ENCODE results near the gene ARFGEF2.
"Not testable (repeated sequence)": the region's sequence is repeated elsewhere in the genome, so short reads cannot be mapped to it uniquely, and the experiment has no call there.

The ARFGEF2 gene

DNA sequence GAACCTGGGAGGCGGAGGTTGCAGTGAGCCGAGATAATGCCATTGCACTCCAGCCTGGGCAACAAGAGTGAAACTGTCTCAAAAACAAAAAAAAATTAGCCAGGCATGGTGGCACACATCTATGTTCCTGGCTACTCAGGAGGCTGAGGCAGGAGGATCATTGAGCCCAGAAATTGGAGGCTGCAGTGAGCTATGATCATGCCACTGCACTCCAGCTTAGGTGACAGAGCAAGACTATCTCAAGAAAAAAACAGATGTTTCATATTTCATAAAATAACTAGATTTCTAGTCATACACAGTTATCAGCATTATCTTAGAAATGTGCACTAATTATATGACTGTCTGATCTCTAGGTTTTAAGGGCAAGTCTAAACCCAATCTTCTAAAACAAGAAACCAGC, 106.7 kb downstream of the ARFGEF2 start:
- H3K4me1 ChIP-seq (ENCODE audit: insufficient read depth, low read length); H3K4me3 ChIP-seq (ENCODE audit: low read length); H3K9ac ChIP-seq (ENCODE audit: low read depth, low read length); H3K9me3 ChIP-seq (ENCODE audit: insufficient read depth, low read depth, low read length); H3K27ac ChIP-seq (ENCODE audit: low read depth, low read length); H3K27me3 ChIP-seq (ENCODE audit: insufficient read depth, low read length): not testable (repeated sequence)
- peaks cover 82% of the 10 kb centered on the region for H3K36me3 ChIP-seq (ENCODE audit: insufficient read depth, low read length)
- 96% methylated on average over 2 of the region's 2 CpGs for WGBS

DNA sequence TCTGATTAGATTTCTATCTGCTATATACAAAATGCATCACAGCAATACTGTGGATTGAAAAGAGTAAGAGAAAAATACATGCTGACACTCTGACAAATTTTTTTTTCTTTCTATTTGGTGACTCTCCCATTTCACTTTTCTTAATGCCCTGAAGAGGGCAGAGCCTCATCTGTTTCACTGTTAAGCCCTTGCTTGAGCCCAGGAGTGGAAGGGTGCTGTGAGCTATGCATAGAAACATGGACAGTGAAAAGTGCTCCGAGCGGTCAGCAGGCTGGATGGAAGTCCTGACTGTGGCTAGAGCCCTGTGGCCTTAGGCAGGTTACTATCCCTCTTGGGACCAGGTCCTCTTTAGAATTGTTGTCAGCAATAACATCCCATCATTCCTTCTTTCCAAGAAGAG, 107.2 kb downstream of the ARFGEF2 start:
- WGBS: 91% methylated on average over 2 of the region's 2 CpGs
- no peak overlapping the region for H3K27ac ChIP-seq (ENCODE audit: low read depth, low read length)
- H3K27me3 ChIP-seq (ENCODE audit: insufficient read depth, low read length): no peaks in the 10 kb centered on the region
- peaks cover 85% of the 10 kb centered on the region for H3K36me3 ChIP-seq (ENCODE audit: insufficient read depth, low read length)
- H3K4me3 ChIP-seq (ENCODE audit: low read length): no peak overlapping the region
- no peaks in the 10 kb centered on the region for H3K9me3 ChIP-seq (ENCODE audit: insufficient read depth, low read depth, low read length)
- H3K4me1 ChIP-seq (ENCODE audit: insufficient read depth, low read length): no peaks in the 10 kb centered on the region
- H3K9ac ChIP-seq (ENCODE audit: low read depth, low read length): no peak overlapping the region

DNA sequence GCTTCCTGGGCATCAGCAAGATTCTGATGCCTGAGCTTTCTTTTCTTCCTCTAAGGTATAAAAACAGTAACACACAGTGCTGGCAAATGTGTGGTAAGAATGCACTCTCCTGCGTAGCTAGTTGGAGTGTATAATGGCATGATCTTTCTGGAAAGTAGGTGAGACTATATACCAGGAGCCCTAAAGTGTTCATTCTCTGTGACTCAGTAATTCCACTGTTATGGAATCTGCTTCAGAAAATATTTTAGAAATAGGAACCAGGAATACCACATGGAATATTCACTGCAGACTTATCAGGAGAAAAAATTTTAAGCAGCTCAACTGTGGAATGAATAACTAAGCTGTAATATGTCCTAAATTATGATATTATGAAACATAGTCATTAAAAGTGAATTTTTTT, 107.7 kb downstream of the ARFGEF2 start:
- Histone ChIP-seq H3K36me3 (ENCODE audit: insufficient read depth, low read length) (peaks cover 85% of the 10 kb centered on the region), H3K9me3 (ENCODE audit: insufficient read depth, low read depth, low read length) (no peaks in the 10 kb centered on the region), H3K4me1 (ENCODE audit: insufficient read depth, low read length) (no peaks in the 10 kb centered on the region), H3K4me3 (ENCODE audit: low read length) (no peak overlapping the region), H3K27ac (ENCODE audit: low read depth, low read length) (no peak overlapping the region), H3K27me3 (ENCODE audit: insufficient read depth, low read length) (no peaks in the 10 kb centered on the region), H3K9ac (ENCODE audit: low read depth, low read length) (no peak overlapping the region)
- 100% methylated on average over 1 of the region's 1 CpG for WGBS

DNA sequence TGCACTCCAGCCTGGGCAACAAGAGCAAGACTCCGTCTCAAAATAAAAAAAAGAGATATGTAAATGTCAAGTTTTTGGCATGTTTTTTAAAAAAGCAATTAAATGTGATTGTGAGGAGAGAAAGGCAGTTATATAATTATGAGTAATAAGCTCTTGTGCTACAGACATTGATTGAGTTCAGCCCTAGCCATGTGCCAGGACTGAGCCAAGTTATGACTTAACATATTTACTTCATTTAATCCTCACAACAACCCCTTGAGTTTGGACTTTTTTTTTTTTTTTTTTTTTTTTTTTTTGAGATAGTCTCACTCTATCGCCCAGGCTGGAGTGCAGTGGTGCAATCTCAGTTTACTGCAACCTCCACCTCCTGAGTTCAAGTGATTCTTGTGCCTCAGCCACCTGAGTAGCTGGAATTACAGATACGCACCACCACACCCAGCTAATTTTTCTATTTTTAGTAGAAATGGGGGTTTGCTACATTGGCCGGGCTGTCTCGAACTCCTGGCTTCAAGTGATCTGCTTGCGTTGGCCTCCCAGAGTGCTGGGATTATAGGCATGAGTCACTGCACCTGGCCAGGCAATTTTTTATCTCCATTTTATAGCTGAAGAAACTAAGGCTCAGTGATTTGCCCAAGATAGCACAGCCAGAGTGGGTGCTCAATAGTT, 109.6 kb downstream of the ARFGEF2 start:
- Histone ChIP-seq H3K9me3 (ENCODE audit: insufficient read depth, low read depth, low read length) (no peaks in the 10 kb centered on the region), H3K4me3 (ENCODE audit: low read length) (no peak overlapping the region), H3K27ac (ENCODE audit: low read depth, low read length) (no peak overlapping the region), H3K9ac (ENCODE audit: low read depth, low read length) (no peak overlapping the region), H3K4me1 (ENCODE audit: insufficient read depth, low read length) (peaks cover 7% of the 10 kb centered on the region), H3K27me3 (ENCODE audit: insufficient read depth, low read length) (no peaks in the 10 kb centered on the region), H3K36me3 (ENCODE audit: insufficient read depth, low read length) (peaks cover 85% of the 10 kb centered on the region)
- WGBS: 99% methylated on average over 5 of the region's 6 CpGs

DNA sequence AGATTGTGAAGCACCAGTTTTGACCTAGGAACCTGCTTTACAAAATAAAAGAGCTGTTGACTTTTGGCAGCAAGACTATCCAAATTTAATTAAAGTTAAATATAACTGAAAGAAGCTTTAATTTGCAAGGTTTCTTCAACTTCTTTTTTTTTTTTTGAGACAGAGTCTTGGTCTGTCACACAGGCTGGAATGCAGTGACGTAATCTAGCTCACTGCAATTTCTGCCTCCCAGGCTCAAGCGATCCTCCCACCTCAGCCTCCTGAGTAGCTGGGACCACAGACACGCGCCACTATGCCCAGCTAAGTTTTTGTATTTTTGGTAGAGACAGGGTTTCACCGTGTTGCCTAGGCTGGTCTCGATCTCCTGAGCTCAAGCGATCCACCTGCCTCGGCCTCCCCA, 110.9 kb downstream of the ARFGEF2 start:
- Histone ChIP-seq H3K9ac (ENCODE audit: low read depth, low read length) (no peak overlapping the region), H3K27me3 (ENCODE audit: insufficient read depth, low read length) (no peaks in the 10 kb centered on the region), H3K9me3 (ENCODE audit: insufficient read depth, low read depth, low read length) (no peaks in the 10 kb centered on the region), H3K36me3 (ENCODE audit: insufficient read depth, low read length) (peaks cover 73% of the 10 kb centered on the region), H3K27ac (ENCODE audit: low read depth, low read length) (no peak overlapping the region), H3K4me3 (ENCODE audit: low read length) (no peak overlapping the region), H3K4me1 (ENCODE audit: insufficient read depth, low read length) (peaks cover 7% of the 10 kb centered on the region)
- WGBS: 96% methylated on average over 8 of the region's 8 CpGs

DNA sequence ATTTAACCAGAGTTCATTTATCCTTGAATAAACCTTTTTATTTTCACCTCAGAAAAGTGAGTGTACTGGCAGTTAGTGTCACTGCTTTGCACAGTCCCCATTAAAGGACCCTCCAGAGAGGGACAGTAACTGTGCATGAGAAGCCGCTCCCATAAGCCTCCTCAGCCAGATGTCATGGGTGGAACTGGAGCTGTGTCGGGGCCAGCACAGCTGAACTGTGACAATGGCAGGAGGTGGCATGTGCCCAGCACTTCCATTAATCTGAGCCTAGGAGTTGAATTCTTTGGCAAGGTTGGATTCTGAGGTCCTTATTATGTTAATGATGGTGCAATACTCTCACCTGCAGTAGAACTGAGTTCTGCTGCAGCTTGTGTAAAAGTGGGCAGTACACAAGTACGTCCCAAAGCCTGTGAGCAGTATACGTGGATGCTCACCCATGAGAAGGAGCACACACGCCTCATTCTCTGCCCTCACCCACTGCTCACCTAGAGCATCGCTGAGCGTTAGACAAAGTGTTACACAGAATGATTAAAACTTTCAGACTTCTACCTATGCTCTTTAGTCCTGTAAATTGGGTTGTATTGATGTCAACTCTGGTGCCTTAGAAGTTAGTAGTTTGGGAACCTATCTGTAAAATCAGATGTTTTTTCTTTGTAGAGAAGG, 112.7 kb downstream of the ARFGEF2 start:
- H3K4me1 ChIP-seq (ENCODE audit: insufficient read depth, low read length): peaks cover 7% of the 10 kb centered on the region
- no peak overlapping the region for H3K4me3 ChIP-seq (ENCODE audit: low read length)
- no peaks in the 10 kb centered on the region for H3K9me3 ChIP-seq (ENCODE audit: insufficient read depth, low read depth, low read length)
- H3K27me3 ChIP-seq (ENCODE audit: insufficient read depth, low read length): no peaks in the 10 kb centered on the region
- H3K36me3 ChIP-seq (ENCODE audit: insufficient read depth, low read length): peaks cover 58% of the 10 kb centered on the region
- WGBS: 96% methylated on average over 7 of the region's 7 CpGs
- H3K27ac ChIP-seq (ENCODE audit: low read depth, low read length): no peak overlapping the region
- H3K9ac ChIP-seq (ENCODE audit: low read depth, low read length): no peak overlapping the region

DNA sequence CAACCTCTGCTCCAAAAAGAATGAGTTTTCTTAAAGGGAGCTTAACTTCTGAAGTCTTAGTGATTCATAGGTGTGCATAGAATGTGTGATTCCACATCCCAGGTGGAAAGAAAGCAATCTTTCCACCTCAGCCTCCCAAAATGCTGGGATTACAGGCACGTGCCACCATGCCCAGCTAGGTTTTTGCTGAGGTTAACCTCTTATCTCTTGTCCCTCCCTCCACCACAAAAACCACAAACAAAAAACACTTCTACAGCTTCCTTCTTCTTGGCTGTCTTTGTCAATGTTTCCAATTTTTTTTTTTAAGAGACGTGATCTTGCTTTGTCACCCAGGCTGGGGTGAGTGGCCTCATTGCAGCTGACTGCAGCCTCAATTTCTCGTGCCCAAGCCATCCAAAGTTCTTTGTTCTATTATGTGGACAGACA, 116.5 kb downstream of the ARFGEF2 start:
- Histone ChIP-seq H3K4me1 (ENCODE audit: insufficient read depth, low read length) (peaks cover 7% of the 10 kb centered on the region), H3K9ac (ENCODE audit: low read depth, low read length) (no peak overlapping the region), H3K27ac (ENCODE audit: low read depth, low read length) (no peak overlapping the region), H3K27me3 (ENCODE audit: insufficient read depth, low read length) (no peaks in the 10 kb centered on the region), H3K9me3 (ENCODE audit: insufficient read depth, low read depth, low read length) (no peaks in the 10 kb centered on the region), H3K36me3 (ENCODE audit: insufficient read depth, low read length) (peaks cover 29% of the 10 kb centered on the region), H3K4me3 (ENCODE audit: low read length) (no peak overlapping the region)
- 90% methylated on average over 3 of the region's 3 CpGs for WGBS

DNA sequence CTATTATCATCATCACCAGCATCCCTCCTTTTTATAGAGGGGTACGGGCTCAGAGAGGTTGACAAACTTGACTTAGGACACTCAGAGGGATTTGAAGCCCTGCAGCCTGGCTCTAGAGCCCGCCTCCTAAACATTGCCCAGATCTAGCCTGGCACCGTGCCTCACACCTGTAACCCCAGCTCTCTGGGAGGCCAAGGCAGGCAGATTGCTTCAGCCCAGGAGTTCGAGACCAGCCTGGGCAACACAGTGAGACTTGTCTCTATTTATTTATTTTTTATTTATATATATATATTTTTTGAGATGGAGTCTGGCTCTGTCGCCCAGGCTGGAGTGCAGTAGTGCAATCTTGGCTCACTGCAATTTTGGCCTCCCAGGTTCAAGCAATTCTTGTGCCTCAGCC, 118.3 kb downstream of the ARFGEF2 start:
- H3K36me3 ChIP-seq (ENCODE audit: insufficient read depth, low read length): peaks cover 11% of the 10 kb centered on the region
- H3K9me3 ChIP-seq (ENCODE audit: insufficient read depth, low read depth, low read length): no peaks in the 10 kb centered on the region
- H3K4me3 ChIP-seq (ENCODE audit: low read length): no peak overlapping the region
- H3K4me1 ChIP-seq (ENCODE audit: insufficient read depth, low read length): peaks cover 7% of the 10 kb centered on the region
- no peaks in the 10 kb centered on the region for H3K27me3 ChIP-seq (ENCODE audit: insufficient read depth, low read length)
- no peak overlapping the region for H3K27ac ChIP-seq (ENCODE audit: low read depth, low read length)
- H3K9ac ChIP-seq (ENCODE audit: low read depth, low read length): no peak overlapping the region
- WGBS: 97% methylated on average over 5 of the region's 5 CpGs

DNA sequence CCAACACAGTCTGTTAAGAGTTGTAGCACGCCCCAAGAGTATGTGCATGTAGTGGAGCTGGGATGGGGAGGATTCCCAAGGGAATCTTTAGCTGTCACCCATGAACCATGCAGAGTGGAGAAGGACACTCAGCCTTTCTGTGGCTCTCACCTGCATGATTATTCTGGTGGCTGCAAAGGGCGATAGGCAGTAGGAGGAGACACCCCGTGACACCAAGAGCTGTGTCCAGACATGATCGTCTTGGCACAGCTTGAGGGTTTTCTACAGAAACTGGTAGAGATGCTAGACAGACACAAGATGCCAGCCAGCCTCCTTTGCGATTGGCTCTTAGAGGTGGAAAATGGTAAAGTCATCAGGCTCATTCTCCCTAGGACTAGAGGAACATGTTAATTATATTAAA, 121.5 kb downstream of the ARFGEF2 start:
- H3K27ac ChIP-seq (ENCODE audit: low read depth, low read length): no peak overlapping the region
- 94% methylated on average over 5 of the region's 5 CpGs for WGBS
- H3K36me3 ChIP-seq (ENCODE audit: insufficient read depth, low read length): peaks cover 5% of the 10 kb centered on the region
- H3K27me3 ChIP-seq (ENCODE audit: insufficient read depth, low read length): no peaks in the 10 kb centered on the region
- peaks cover 8% of the 10 kb centered on the region for H3K4me1 ChIP-seq (ENCODE audit: insufficient read depth, low read length)
- H3K4me3 ChIP-seq (ENCODE audit: low read length): no peak overlapping the region
- no peak overlapping the region for H3K9ac ChIP-seq (ENCODE audit: low read depth, low read length)
- H3K9me3 ChIP-seq (ENCODE audit: insufficient read depth, low read depth, low read length): no peaks in the 10 kb centered on the region

DNA sequence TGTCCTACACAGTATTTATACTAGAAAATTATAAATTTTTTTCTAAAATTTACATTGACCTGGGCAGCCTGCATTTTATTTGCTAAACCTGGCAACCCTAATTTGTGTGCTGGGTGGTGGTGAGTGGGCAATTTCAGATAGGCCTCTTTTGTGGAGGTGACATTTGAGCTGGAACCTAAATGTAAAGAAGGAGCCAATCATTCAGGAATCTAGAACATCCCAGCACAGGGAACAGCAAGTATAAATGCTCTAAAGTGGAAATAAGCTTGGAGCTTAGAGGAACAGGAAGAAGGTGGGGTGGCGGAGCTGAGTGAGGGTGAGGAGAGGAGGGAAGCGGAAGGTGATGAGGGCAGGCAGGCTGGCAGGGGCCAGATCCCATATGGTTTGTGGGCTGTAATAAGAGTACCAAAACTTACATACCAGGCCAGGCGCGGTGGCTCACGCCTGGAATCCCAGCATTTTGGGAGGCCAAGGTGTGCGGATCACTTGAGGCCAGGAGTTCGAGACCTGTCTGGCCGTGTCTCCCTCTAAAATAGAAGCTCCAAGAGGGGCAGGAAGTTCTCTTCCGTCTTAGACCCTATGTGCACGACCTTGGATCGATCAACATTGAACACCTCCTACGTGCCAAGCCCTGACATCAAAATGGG, 124.1 kb downstream of the ARFGEF2 start:
- H3K27me3 ChIP-seq (ENCODE audit: insufficient read depth, low read length): no peaks in the 10 kb centered on the region
- peak overlapping the region; percentile 97 for H3K4me3 ChIP-seq (ENCODE audit: low read length)
- 32% methylated on average over 12 of the region's 12 CpGs for WGBS
- H3K4me1 ChIP-seq (ENCODE audit: insufficient read depth, low read length): peaks cover 12% of the 10 kb centered on the region
- peak overlapping the region; percentile 75 for H3K9ac ChIP-seq (ENCODE audit: low read depth, low read length)
- H3K27ac ChIP-seq (ENCODE audit: low read depth, low read length): peak overlapping the region; percentile 83
- H3K36me3 ChIP-seq (ENCODE audit: insufficient read depth, low read length): peaks cover 25% of the 10 kb centered on the region
- no peaks in the 10 kb centered on the region for H3K9me3 ChIP-seq (ENCODE audit: insufficient read depth, low read depth, low read length)

DNA sequence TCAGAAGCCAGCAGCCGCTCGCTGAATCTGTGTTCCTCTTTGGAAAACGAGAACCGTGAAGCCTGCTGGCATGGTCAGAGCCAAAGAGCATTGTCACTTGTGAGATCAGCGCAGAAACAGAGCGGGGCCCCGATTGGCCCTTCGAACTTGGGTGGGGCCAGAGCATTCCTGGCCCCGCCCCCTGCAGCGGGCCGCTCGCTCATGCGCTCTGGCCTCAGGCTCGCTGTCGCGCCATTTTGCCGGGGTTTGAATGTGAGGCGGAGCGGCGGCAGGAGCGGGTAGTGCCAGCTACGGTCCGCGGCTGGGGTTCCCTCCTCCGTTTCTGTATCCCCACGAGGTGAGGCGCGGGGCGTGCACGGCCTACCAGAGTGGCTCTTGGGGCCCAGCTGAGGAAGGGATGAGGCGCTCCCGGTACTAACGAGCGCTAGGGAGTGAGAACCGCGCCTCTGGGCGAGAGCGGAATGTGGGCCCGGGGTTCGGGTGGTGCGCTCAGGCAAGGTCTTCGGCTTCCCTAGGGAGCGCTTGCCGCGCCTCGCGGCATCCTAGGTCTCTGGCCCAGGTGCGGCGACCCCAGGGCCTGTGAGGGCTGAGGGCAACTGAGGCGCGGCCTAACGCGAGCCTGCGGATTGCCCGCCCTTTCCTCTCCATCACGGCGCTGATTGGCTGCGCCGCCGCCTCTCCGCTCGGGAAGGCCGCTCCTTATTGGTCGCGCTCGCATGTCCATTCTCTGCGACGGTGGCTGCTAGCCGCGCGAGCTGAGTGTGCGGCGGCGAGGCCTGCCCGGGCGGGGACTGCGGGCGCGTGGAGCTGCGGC, 124.8 kb downstream of the ARFGEF2 start, which contains the start of gene CSE1L:
CSE1L (plus strand) TSS at position 226 of the 814 bp plus-strand sequence. CDS start 12,152 bp downstream, outside the sequence.
- no peaks in the 10 kb centered on the region for H3K27me3 ChIP-seq (ENCODE audit: insufficient read depth, low read length)
- peak within 1 kb of the TSS; percentile 97 for H3K4me3 ChIP-seq (ENCODE audit: low read length)
- H3K4me1 ChIP-seq (ENCODE audit: insufficient read depth, low read length): peaks cover 12% of the 10 kb centered on the region
- H3K9ac ChIP-seq (ENCODE audit: low read depth, low read length): peak within 1 kb of the TSS; percentile 99
- WGBS: under 1% methylated on average over 80 of the region's 80 CpGs
- peak within 1 kb of the TSS; percentile 98 for H3K27ac ChIP-seq (ENCODE audit: low read depth, low read length)
- H3K9me3 ChIP-seq (ENCODE audit: insufficient read depth, low read depth, low read length): no peaks in the 10 kb centered on the region
- H3K36me3 ChIP-seq (ENCODE audit: insufficient read depth, low read length): peaks cover 32% of the 10 kb centered on the region
